ENCODE measurements around the gene PPP1R9A. TPM values are rescaled to one million over a fixed set of nuclear protein-coding genes. Genes with fewer than 3 reads are reported as not detected.
A peak's percentile ranks its signal among the peaks of the same experiment; 100 is the strongest.

The PPP1R9A gene
- total RNA-seq, 4 donors from 2014 or later = 15.7 to 37.6 (median 27.6) TPM

GRCh38 chr7:95204618-95205017 is 297.2 kb downstream of the PPP1R9A start:
- TF ChIP-seq POLR2A (IDR thresholded peaks at IDR 0.05) = no peak
- TF ChIP-seq EP300 (IDR thresholded peaks at IDR 0.05) = no peak
- TF ChIP-seq, protein P1, sequence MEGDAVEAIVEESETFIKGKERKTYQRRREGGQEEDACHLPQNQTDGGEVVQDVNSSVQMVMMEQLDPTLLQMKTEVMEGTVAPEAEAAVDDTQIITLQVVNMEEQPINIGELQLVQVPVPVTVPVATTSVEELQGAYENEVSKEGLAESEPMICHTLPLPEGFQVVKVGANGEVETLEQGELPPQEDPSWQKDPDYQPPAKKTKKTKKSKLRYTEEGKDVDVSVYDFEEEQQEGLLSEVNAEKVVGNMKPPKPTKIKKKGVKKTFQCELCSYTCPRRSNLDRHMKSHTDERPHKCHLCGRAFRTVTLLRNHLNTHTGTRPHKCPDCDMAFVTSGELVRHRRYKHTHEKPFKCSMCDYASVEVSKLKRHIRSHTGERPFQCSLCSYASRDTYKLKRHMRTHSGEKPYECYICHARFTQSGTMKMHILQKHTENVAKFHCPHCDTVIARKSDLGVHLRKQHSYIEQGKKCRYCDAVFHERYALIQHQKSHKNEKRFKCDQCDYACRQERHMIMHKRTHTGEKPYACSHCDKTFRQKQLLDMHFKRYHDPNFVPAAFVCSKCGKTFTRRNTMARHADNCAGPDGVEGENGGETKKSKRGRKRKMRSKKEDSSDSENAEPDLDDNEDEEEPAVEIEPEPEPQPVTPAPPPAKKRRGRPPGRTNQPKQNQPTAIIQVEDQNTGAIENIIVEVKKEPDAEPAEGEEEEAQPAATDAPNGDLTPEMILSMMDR (IDR thresholded peaks at IDR 0.05) = no peak
- Histone ChIP-seq H3K9me3 (no peaks in the 10 kb centered on the region), H3K36me3 (no peaks in the 10 kb centered on the region), H3K4me1 (peaks cover 0 to 18% (median 0%) of the 10 kb centered on the region in 4 donors), H3K4me3 (no peak overlapping the region), H3K27me3 (no peaks in the 10 kb centered on the region), H3K27ac (no peak overlapping the region)
- WGBS, 2 donors = 91 to 93% methylated on average over 6 of the region's 6 CpGs
- DNase-seq (ENCODE audit: low spot score in 2 of 2) = no peak

- WGBS, 2 donors = 15 to 33% methylated on average over 1 of the region's 1 CpG
- H3K4me1 ChIP-seq = peaks cover 0 to 18% (median 0%) of the 10 kb centered on the region in 4 donors
- no peaks in the 10 kb centered on the region for H3K27me3 ChIP-seq
- TF ChIP-seq POLR2A (IDR thresholded peaks at IDR 0.05) (no peak), EP300 (IDR thresholded peaks at IDR 0.05) (no peak)
- TF ChIP-seq, protein P1 (IDR thresholded peaks at IDR 0.05) = no peak
- H3K36me3 ChIP-seq = no peaks in the 10 kb centered on the region
- H3K9me3 ChIP-seq = no peaks in the 10 kb centered on the region
- H3K4me3 ChIP-seq = no peak overlapping the region
- DNase-seq (ENCODE audit: low spot score in 2 of 2) = no peak
- H3K27ac ChIP-seq = no peak overlapping the region
These were observed 298.4 kb downstream of the PPP1R9A start for GRCh38 chr7:95205665-95206225.

DNA sequence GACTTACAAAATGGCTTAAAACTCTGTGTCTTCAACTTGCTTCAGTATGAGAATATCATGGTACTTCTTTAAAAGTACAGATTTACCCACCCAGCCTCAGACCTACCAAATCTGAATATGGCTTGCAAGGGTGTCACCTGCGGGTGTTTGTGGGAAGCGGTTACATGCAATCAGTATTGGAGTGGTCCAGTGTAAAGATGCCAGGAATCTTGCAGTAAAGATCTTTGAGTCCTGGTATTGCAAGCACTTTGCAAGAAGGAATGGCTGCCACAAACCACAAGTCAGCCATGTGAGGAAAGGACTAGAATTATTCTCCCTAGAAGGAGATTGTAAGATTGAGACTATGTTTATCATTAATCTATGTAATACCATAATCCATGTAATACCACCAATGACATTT is 301.9 kb downstream of the PPP1R9A start:
- no peak for DNase-seq (ENCODE audit: low spot score in 2 of 2)
- Histone ChIP-seq H3K4me3 (no peak overlapping the region), H3K4me1 (peaks cover 0 to 28% (median 0%) of the 10 kb centered on the region in 4 donors), H3K9me3 (no peaks in the 10 kb centered on the region), H3K27ac (peak overlapping the region in 2 of 4 donors; percentile 67 to 77), H3K36me3 (no peaks in the 10 kb centered on the region), H3K27me3 (no peaks in the 10 kb centered on the region)
- TF ChIP-seq, protein P1 (IDR thresholded peaks at IDR 0.05) = no peak
- no peak for TF ChIP-seq EP300 (IDR thresholded peaks at IDR 0.05)
- TF ChIP-seq POLR2A (IDR thresholded peaks at IDR 0.05) = no peak
- 76 to 84% methylated on average over 2 of the region's 2 CpGs for WGBS, 2 donors

DNA sequence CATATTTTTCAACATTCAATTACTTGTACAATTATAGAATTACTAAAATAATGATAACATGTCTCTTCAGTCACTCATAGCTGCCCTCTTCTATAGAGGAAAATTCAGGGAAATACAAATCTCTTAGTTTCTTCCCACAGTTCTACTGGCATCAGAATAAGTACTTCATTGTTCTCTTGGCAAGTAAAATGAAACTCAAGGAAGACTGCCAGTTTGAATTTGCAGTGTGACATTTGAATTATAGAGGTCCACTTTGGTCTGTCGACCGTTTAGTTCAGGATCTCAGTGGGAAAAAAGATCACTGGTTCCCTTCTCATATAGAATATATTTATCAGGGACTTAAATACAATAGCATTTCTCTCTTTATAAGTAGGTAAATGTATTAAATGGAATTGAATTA is 302.4 kb downstream of the PPP1R9A start:
- no peak for DNase-seq (ENCODE audit: low spot score in 2 of 2)
- WGBS, 2 donors = 28 to 31% methylated on average over 2 of the region's 2 CpGs
- TF ChIP-seq EP300 (IDR thresholded peaks at IDR 0.05) (no peak), POLR2A (IDR thresholded peaks at IDR 0.05) (no peak)
- TF ChIP-seq, protein P1 (IDR thresholded peaks at IDR 0.05) = no peak

DNA sequence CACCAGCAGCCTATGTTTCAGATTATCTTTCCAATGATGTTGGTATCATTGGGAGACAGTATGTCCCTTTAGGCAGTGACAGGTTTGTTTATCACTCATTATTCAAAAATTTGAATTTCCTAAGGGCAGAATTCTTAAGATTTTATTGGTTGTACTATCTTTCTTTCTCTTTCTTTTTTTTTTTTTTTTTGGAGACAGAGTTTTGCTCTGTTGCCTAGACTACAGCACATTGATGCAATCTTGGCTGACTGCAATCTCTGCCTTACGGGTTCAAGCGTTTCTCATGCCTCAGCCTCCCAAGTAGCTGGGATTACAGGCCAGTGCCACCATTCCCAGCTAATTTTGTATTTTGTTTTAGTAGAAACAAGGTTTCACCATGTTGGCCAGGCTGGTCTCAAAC is 305.8 kb downstream of the PPP1R9A start:
- 63 to 70% methylated on average over 2 of the region's 2 CpGs for WGBS, 2 donors
- Histone ChIP-seq H3K4me3 (no peak overlapping the region), H3K4me1 (peaks cover 0 to 22% (median 0%) of the 10 kb centered on the region in 4 donors), H3K9me3 (peaks cover 0 to 3% (median 0%) of the 10 kb centered on the region in 4 donors), H3K27me3 (no peaks in the 10 kb centered on the region), H3K36me3 (no peaks in the 10 kb centered on the region), H3K27ac (peak overlapping the region in 2 of 4 donors; percentile 51 to 62)
- DNase-seq (ENCODE audit: low spot score in 2 of 2) = no peak
- TF ChIP-seq EP300 (IDR thresholded peaks at IDR 0.05) (no peak), POLR2A (IDR thresholded peaks at IDR 0.05) (no peak)
- TF ChIP-seq, protein P1 (IDR thresholded peaks at IDR 0.05) = no peak

More for the DNA sequence above, 302.4 kb downstream of the PPP1R9A start:
- H3K4me1 ChIP-seq = peaks cover 0 to 32% (median 0%) of the 10 kb centered on the region in 4 donors
- no peaks in the 10 kb centered on the region for H3K36me3 ChIP-seq
- no peaks in the 10 kb centered on the region for H3K27me3 ChIP-seq
- H3K9me3 ChIP-seq = no peaks in the 10 kb centered on the region
- no peak overlapping the region for H3K4me3 ChIP-seq
- H3K27ac ChIP-seq = peak overlapping the region in 2 of 4 donors; percentile 67 to 77

All from tibial nerve (tissue), 4 donors.